NT2/D1 (cell line): Measurements from ENCODE around the gene CRPPA.

Source experiments
- DNase-seq: peaks from one replicate; pipeline ENCODE4 v3.0.0-alpha.2; 2011; ENCODE audit warnings: low read depth, low spot score
- H3K27me3 ChIP-seq: 2 replicates; pipeline ENCODE4 v1.6.0; 2011; ENCODE audit warnings: mild to moderate bottlenecking; ENCODE audit not compliant: insufficient read length, insufficient read depth
- H3K36me3 ChIP-seq: 2 replicates; pipeline ENCODE4 v1.6.1; 2011; ENCODE audit warnings: mild to moderate bottlenecking, low read length, mixed read lengths; ENCODE audit not compliant: insufficient read depth, insufficient read length
- H3K4me1 ChIP-seq: 2 replicates; pipeline ENCODE4 v1.5.1; 2011; ENCODE audit not compliant: insufficient read depth, insufficient read length
- H3K4me3 ChIP-seq: 2 replicates; pipeline ENCODE4 v1.5.1; 2011; ENCODE audit warnings: low read depth; ENCODE audit not compliant: insufficient read length
- H3K9ac ChIP-seq: 2 replicates; pipeline ENCODE4 v1.6.0; 2011; ENCODE audit warnings: low read depth; ENCODE audit not compliant: insufficient read length
- H3K9me3 ChIP-seq: 2 replicates; pipeline ENCODE4 v1.5.1; 2011; ENCODE audit warnings: mild to moderate bottlenecking, low read length; ENCODE audit not compliant: insufficient read depth
- SUZ12 ChIP-seq: IDR thresholded peaks from 2 replicates; pipeline ENCODE4 v1.6.1; 2011; ENCODE audit not compliant: insufficient read length, insufficient read depth; ENCODE audit errors: extremely low read depth
- YY1 ChIP-seq: IDR thresholded peaks from 2 replicates; pipeline ENCODE4 v1.6.1; 2011; ENCODE audit not compliant: insufficient read length, insufficient read depth
- ZNF274 ChIP-seq: IDR thresholded peaks from 2 replicates; pipeline ENCODE4 v1.6.1; 2011; ENCODE audit warnings: mild to moderate bottlenecking, low read depth, low read length

CRPPA gene

DNA sequence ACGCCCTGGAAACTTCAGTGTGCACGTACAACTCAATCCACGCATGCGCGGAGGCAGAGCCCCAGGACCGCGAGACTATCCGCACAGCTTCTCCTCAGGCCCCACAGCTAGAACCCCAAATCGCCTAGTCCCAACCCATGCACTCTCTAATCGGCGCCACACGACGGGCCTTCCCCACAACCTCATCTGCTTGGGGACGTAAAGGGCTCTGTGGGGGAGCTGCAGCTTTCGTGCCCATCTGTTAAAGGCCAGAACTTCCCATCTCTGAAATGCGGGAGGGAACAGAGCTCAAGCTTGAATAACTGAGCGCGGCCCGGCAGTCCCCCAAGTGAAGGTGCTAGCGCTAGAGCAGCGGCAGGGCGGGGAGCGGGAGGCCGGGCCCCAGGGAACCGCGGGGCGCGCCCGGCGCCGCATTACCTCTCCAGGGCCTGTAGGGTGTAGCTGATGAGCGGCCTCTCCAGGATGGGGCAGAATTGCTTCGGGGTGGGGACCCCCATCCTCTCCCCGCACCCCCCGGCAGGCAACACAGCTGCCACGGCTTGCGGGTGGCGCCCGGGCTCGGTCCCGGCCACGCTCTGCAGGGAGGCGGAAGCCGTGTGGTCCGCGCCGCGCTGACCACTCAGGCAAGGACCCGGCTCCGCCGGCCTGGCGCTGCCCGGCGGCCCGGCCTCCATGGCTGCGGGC lies 547 bp downstream of the CRPPA start:
- TF ChIP-seq YY1 (no peak), ZNF274 (no peak), SUZ12 (no peak)
- Histone ChIP-seq H3K27me3 (no peaks in the 10 kb centered on the region), H3K9ac (peak overlapping the region; percentile 91), H3K36me3 (no peaks in the 10 kb centered on the region), H3K9me3 (no peaks in the 10 kb centered on the region), H3K4me1 (no peaks in the 10 kb centered on the region), H3K4me3 (peak overlapping the region; percentile 72)
- peak; percentile 83 for DNase-seq

- Histone ChIP-seq H3K27me3 (no peaks in the 10 kb centered on the region), H3K9me3 (no peaks in the 10 kb centered on the region), H3K36me3 (no peaks in the 10 kb centered on the region), H3K4me1 (no peaks in the 10 kb centered on the region), H3K4me3 (peak overlapping the region; percentile 72), H3K9ac (peak overlapping the region; percentile 91)
- no peak for DNase-seq
- no peak for TF ChIP-seq ZNF274
- TF ChIP-seq SUZ12, result no peak
- TF ChIP-seq YY1, result no peak
Observed at GRCh38 chr7:16420329-16420648, 1.0 kb downstream of the CRPPA start.

DNA sequence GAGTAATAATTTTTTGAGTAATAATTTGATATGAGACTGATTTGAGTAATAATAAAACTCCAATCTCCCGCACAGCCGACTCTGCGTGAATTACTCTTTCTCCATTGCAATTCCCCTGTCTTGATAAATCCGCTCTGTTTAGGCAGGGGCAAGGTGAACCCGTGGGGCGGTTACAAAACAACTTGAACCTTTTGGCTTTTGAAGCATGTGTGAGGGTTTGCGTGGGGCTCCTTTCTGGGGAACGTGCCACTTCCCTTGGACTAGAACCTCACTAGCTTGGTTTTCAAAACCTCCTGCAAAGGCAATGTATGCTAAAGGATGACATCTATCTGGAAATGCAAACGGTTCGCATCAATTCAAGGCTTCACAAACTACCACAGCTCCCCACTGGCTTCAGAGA lies 1.5 kb downstream of the CRPPA start:
- no peak for DNase-seq
- no peaks in the 10 kb centered on the region for H3K27me3 ChIP-seq
- TF ChIP-seq SUZ12 (no peak), ZNF274 (no peak), YY1 (no peak)
- no peaks in the 10 kb centered on the region for H3K4me1 ChIP-seq
- H3K36me3 ChIP-seq, result no peaks in the 10 kb centered on the region
- H3K4me3 ChIP-seq, result peak overlapping the region; percentile 72
- H3K9ac ChIP-seq, result peak overlapping the region; percentile 91
- H3K9me3 ChIP-seq, result no peaks in the 10 kb centered on the region

DNA sequence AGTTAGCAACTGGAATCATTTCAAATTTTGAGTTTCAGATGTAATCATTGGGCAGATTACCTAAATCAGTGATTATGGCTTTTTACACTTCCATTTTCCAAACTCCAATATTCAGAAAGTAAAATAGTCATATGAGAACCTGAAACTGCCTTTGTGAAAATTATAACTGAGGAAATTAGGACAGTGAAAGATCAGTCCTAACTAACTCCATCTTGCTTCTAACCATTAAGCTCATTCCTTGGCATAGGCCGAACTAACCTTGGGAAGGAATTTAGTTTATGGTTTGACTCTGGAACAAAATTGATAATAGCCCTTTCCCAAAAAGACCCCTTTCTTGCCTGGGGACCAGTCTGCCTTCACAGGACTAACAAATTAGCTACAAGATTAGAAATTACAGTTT lies 2.2 kb downstream of the CRPPA start:
- Histone ChIP-seq H3K4me3 (no peak overlapping the region), H3K36me3 (no peaks in the 10 kb centered on the region), H3K9me3 (no peaks in the 10 kb centered on the region), H3K9ac (no peak overlapping the region), H3K4me1 (no peaks in the 10 kb centered on the region), H3K27me3 (no peaks in the 10 kb centered on the region)
- DNase-seq, result no peak
- no peak for TF ChIP-seq SUZ12
- TF ChIP-seq ZNF274, result no peak
- no peak for TF ChIP-seq YY1

DNA sequence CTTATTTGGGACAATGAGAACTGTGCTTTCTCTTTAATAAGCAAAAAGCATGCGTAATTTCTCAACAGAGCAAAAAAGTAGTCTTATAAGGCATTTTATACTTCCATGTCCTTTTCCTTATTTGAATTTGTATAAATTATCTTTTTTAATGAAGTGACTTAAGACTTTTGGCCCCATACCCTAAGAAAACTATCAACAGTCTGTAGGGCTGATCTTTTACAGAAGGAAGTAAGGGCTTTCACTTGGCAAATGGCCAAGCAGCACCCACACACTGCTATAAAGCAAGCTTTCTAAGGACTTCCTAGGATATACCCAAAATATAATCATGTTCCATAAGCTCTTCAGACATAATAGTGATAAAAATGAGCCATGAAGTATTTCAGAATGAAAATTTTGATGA lies 3.4 kb downstream of the CRPPA start:
- H3K36me3 ChIP-seq, result no peaks in the 10 kb centered on the region
- H3K9me3 ChIP-seq, result no peaks in the 10 kb centered on the region
- H3K4me1 ChIP-seq, result no peaks in the 10 kb centered on the region
- DNase-seq, result no peak
- no peak overlapping the region for H3K9ac ChIP-seq
- no peak overlapping the region for H3K4me3 ChIP-seq
- no peak for TF ChIP-seq SUZ12
- no peaks in the 10 kb centered on the region for H3K27me3 ChIP-seq

- no peak for DNase-seq
- H3K4me3 ChIP-seq, result no peak overlapping the region
- no peak for TF ChIP-seq ZNF274
Observed at GRCh38 chr7:16416289-16417282, 4.8 kb downstream of the CRPPA start.

More at GRCh38 chr7:16416289-16417282, 4.8 kb downstream of the CRPPA start:
- no peaks in the 10 kb centered on the region for H3K4me1 ChIP-seq
- no peak overlapping the region for H3K9ac ChIP-seq
- H3K9me3 ChIP-seq, result no peaks in the 10 kb centered on the region
- no peaks in the 10 kb centered on the region for H3K27me3 ChIP-seq
- no peaks in the 10 kb centered on the region for H3K36me3 ChIP-seq
